ENCODE data around the gene G6PC1.

- no peak for TF ChIP-seq CTCF (IDR thresholded peaks at IDR 0.05)
- no peak for TF ChIP-seq POLR2A (IDR thresholded peaks at IDR 0.05)
- TF ChIP-seq POLR2AphosphoS5 (IDR thresholded peaks at IDR 0.05; ENCODE audit: insufficient read depth in 1 of 2, low read depth in 1 of 2) = no peak
Observed at GRCh38 chr17:42929497-42929844, 28.9 kb downstream of the G6PC1 start.
